Measurements from ENCODE around the gene POLR2F. TPM values are rescaled to one million over a fixed set of nuclear protein-coding genes. Genes with fewer than 3 reads are reported as not detected.

Gene POLR2F
- total RNA-seq, 2 donors from 2014 or later: 52.5 to 110 TPM

- no peak overlapping the region for H3K9ac ChIP-seq (ENCODE audit: low read depth in 2 of 2, low read length in 2 of 2)
- H3K9me3 ChIP-seq: no peaks in the 10 kb centered on the region
- H3K36me3 ChIP-seq: no peaks in the 10 kb centered on the region
- no peak overlapping the region for H3K4me3 ChIP-seq
- no peak for DNase-seq
- TF ChIP-seq, protein P1, sequence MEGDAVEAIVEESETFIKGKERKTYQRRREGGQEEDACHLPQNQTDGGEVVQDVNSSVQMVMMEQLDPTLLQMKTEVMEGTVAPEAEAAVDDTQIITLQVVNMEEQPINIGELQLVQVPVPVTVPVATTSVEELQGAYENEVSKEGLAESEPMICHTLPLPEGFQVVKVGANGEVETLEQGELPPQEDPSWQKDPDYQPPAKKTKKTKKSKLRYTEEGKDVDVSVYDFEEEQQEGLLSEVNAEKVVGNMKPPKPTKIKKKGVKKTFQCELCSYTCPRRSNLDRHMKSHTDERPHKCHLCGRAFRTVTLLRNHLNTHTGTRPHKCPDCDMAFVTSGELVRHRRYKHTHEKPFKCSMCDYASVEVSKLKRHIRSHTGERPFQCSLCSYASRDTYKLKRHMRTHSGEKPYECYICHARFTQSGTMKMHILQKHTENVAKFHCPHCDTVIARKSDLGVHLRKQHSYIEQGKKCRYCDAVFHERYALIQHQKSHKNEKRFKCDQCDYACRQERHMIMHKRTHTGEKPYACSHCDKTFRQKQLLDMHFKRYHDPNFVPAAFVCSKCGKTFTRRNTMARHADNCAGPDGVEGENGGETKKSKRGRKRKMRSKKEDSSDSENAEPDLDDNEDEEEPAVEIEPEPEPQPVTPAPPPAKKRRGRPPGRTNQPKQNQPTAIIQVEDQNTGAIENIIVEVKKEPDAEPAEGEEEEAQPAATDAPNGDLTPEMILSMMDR (IDR thresholded peaks at IDR 0.05): no peak
- H3K27me3 ChIP-seq: no peaks in the 10 kb centered on the region
- intact Hi-C loops (cut with DNase I): no loop called here
- H3K4me1 ChIP-seq: no peaks in the 10 kb centered on the region
- no peak overlapping the region for H3K27ac ChIP-seq
Observed at GRCh38 chr22:37994982-37995381, 41.5 kb downstream of the POLR2F start.

DNA sequence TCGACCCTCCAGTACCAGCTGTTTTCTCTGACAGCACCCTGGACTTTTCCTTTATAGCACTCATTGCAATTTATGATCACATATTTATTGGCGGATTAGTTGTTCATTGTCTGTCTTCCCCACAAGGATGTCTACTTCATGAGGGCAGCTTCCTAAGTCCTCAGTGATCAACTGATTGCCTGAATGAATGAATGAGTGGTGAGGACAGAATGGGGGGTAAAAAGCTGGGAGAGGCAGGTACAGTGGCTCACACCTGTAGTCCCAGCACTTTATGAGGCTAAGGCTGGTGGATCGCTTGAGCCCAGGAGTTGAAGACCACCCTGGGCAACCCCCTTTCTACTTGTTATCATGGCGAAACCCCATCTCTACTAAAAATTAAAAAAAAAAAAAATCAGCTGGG lies 42.0 kb downstream of the POLR2F start:
- Histone ChIP-seq H3K9me3 (no peaks in the 10 kb centered on the region), H3K27me3 (no peaks in the 10 kb centered on the region), H3K27ac (no peak overlapping the region), H3K4me3 (no peak overlapping the region), H3K9ac (ENCODE audit: low read depth in 2 of 2, low read length in 2 of 2) (no peak overlapping the region), H3K4me1 (no peaks in the 10 kb centered on the region), H3K36me3 (no peaks in the 10 kb centered on the region)
- intact Hi-C loops (cut with DNase I): no loop called here
- TF ChIP-seq, protein P1 (IDR thresholded peaks at IDR 0.05): no peak
- no peak for DNase-seq

- TF ChIP-seq, protein P1 (IDR thresholded peaks at IDR 0.05): no peak
- H3K36me3 ChIP-seq: no peaks in the 10 kb centered on the region
- no peak for DNase-seq
- H3K27me3 ChIP-seq: no peaks in the 10 kb centered on the region
- H3K9ac ChIP-seq (ENCODE audit: low read depth in 2 of 2, low read length in 2 of 2): no peak overlapping the region
- no peak overlapping the region for H3K4me3 ChIP-seq
- intact Hi-C loops (cut with DNase I): no loop called here
- no peaks in the 10 kb centered on the region for H3K9me3 ChIP-seq
- H3K27ac ChIP-seq: no peak overlapping the region
- no peaks in the 10 kb centered on the region for H3K4me1 ChIP-seq
Observed at GRCh38 chr22:37996079-37996478, 42.6 kb downstream of the POLR2F start.

DNA sequence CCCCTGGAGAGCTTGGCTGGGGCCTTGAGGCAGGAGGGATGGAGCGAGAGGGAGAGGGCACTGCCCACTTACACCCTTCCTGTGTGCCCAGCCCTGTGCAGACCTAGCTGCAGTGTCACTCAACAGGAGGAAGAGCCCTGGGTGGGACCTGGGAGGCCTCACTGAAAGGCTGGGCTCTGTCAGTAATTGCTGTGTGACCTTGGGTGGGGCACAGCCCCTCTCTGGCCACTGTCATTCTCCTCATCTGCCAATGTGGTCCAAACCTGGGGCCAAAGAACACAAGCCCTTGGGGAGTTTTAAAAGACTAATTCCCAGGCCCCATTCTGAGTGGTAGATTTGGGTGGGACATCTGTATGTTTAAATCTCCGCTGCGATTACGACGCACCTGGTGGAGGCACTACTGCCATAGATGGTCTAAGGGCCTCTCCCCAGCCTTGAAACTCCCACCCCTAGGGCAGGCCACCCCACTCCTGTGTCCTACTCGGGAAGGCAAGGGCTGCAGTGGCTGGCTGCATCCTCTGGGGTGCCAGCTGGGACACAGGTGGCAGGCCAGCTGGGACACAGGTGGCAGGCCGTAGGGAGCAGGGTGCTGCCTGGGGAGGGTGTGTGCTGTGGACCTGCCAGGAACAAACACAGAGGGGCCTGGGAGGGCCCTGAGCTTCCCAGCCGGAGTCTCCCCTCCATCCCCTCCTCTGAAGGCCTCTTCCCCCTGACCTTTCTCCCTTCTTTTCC lies 43.2 kb downstream of the POLR2F start:
- Histone ChIP-seq H3K36me3 (no peaks in the 10 kb centered on the region), H3K9me3 (no peaks in the 10 kb centered on the region), H3K9ac (ENCODE audit: low read depth in 2 of 2, low read length in 2 of 2) (no peak overlapping the region), H3K4me1 (no peaks in the 10 kb centered on the region), H3K4me3 (no peak overlapping the region), H3K27me3 (no peaks in the 10 kb centered on the region), H3K27ac (no peak overlapping the region)
- DNase-seq: no peak
- intact Hi-C loops (cut with DNase I): no loop called here
- TF ChIP-seq, protein P1 (IDR thresholded peaks at IDR 0.05): no peak

DNA sequence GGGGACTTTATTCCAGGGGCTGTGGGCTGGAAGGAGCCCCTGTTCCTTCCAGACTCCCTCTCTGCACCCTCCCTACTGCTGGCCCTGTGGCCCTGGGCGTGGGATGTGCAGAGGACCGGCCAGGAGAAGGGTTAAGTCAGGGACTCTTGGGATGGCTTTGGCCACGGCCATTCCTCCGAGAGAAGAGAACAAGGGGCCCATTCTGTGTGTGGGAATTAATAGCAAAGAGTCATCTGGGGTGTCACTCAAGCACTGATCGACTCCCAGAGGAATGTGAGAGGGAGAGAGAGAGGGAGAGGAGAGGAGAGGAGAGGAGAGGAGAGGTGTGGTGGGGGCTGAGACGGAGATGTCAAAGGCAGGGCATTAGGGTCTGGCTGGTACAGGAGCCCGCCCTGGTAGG lies 45.0 kb downstream of the POLR2F start:
- Histone ChIP-seq H3K36me3 (no peaks in the 10 kb centered on the region), H3K4me3 (no peak overlapping the region), H3K27me3 (no peaks in the 10 kb centered on the region), H3K27ac (no peak overlapping the region), H3K4me1 (no peaks in the 10 kb centered on the region), H3K9ac (ENCODE audit: low read depth in 2 of 2, low read length in 2 of 2) (no peak overlapping the region), H3K9me3 (no peaks in the 10 kb centered on the region)
- intact Hi-C loops (cut with DNase I): no loop called here
- no peak for DNase-seq
- TF ChIP-seq, protein P1 (IDR thresholded peaks at IDR 0.05): no peak

Data from colonic mucosa (tissue), 4 donors.